Smooth muscle cell (in vitro differentiated cells): Measurements from ENCODE around the gene REEP6. TPM values are rescaled to one million over a fixed set of nuclear protein-coding genes. Genes with fewer than 3 reads are reported as not detected.
A peak's percentile ranks its signal among the peaks of the same experiment; 100 is the strongest.

Source experiments
- DNase-seq: peaks from one replicate; lab custom pipeline; 2025; ENCODE audit not compliant: unreplicated experiment; lab: John Stamatoyannopoulos, UW
- H2AFZ ChIP-seq: fragments of 200-600 bp; sonication (generic); 2 replicates; pipeline ENCODE4 v1.6.0; 2016; ENCODE audit warnings: antibody characterized with exemption, low read depth, mild to moderate bottlenecking
- H3F3A ChIP-seq: fragments of 200-600 bp; sonication (generic); 2 replicates; pipeline ENCODE4 v1.6.0; 2017; ENCODE audit warnings: antibody characterized with exemption, low read depth
- H3K27ac ChIP-seq: fragments of 200-600 bp; sonication (generic); 2 replicates; pipeline ENCODE4 v1.5.1; 2016; ENCODE audit warnings: low read depth, mild to moderate bottlenecking
- H3K27me3 ChIP-seq: fragments of 200-600 bp; sonication (generic); 2 replicates; pipeline ENCODE4 v1.6.1; 2016; ENCODE audit warnings: low read depth, mild to moderate bottlenecking
- H3K36me3 ChIP-seq: fragments of 200-600 bp; sonication (generic); 2 replicates; pipeline ENCODE4 v1.5.1; 2016; ENCODE audit warnings: low read depth
- H3K4me1 ChIP-seq: fragments of 200-600 bp; sonication (generic); 2 replicates; pipeline ENCODE4 v1.5.1; 2016; ENCODE audit warnings: low read depth
- H3K4me2 ChIP-seq: fragments of 200-600 bp; sonication (generic); 2 replicates; pipeline ENCODE4 v1.6.0; 2016; ENCODE audit warnings: mild to moderate bottlenecking
- H3K4me3 ChIP-seq: fragments of 200-600 bp; sonication (generic); 2 replicates; pipeline ENCODE4 v1.5.1; 2016; ENCODE audit warnings: mild to moderate bottlenecking
- H3K79me2 ChIP-seq: fragments of 200-600 bp; sonication (generic); 2 replicates; pipeline ENCODE4 v1.6.0; 2016; ENCODE audit warnings: low read depth, mild to moderate bottlenecking
- H3K9ac ChIP-seq: fragments of 200-600 bp; sonication (generic); 2 replicates; pipeline ENCODE4 v1.6.0; 2016; ENCODE audit warnings: low read depth
- H3K9me3 ChIP-seq: fragments of 200-600 bp; sonication (generic); replicated peaks from 2 replicates; pipeline ENCODE4 v1.5.1; 2016; ENCODE audit warnings: low read depth
- H4K20me1 ChIP-seq: fragments of 200-600 bp; sonication (generic); 2 replicates; pipeline ENCODE4 v1.6.0; 2016; ENCODE audit warnings: low read depth
- CTCF ChIP-seq: fragments of 200-600 bp; sonication (generic); IDR thresholded peaks from 2 replicates; pipeline ENCODE4 v1.5.1; 2017; ENCODE audit warnings: borderline replicate concordance, mild to moderate bottlenecking, antibody characterized with exemption; ENCODE audit not compliant: insufficient read depth, poor library complexity, severe bottlenecking
- WGBS: methylation state at CpG from one replicate; pipeline ENCODE4 v1.1.7; 2016; ENCODE audit warnings: low lambda C conversion rate; 5-methylcytosine and 5-hydroxymethylcytosine counted together
- polyA plus RNA-seq: library from polyadenylated mRNA; unstranded; fragments of >200 nt; fragmentation: Nextera tagmentation; extraction: Ambion mirVana; gene quantifications from 2 replicates; pipeline ENCODE4 v1.2.1, GENCODE V29; 2016
- total RNA-seq: library from RNA; depleted of rRNA; stranded (reverse); fragments of >200 nt; gene quantifications from 2 replicates; pipeline ENCODE4 v1.2.3, GENCODE V29; 2014

Gene REEP6
- total and polyA plus RNA-seq, 2 experiments from 2014 or later: 7.0 to 15.1 TPM

GRCh38 chr19:1523412-1524286, 32.7 kb downstream of the REEP6 start, which contains the start of gene PLK5:
PLK5 (plus strand) TSS chr19:1524077; CDS start chr19:1526997, 2,920 bp downstream.
- Histone ChIP-seq H3K36me3 (no peaks in the 10 kb centered on the region), H3K27ac (no peak within 1 kb of the TSS), H3K27me3 (peaks cover 36% of the 10 kb centered on the region), H3K4me3 (peak within 1 kb of the TSS; percentile 29), H2AFZ (no peak within 1 kb of the TSS), H3F3A (no peaks in the 10 kb centered on the region), H3K4me1 (no peaks in the 10 kb centered on the region), H3K9ac (no peak within 1 kb of the TSS), H3K9me3 (no peaks in the 10 kb centered on the region), H3K79me2 (no peaks in the 10 kb centered on the region), H3K4me2 (peak within 1 kb of the TSS; percentile 76), H4K20me1 (no peaks in the 10 kb centered on the region)
- no peak for DNase-seq
- 35% methylated on average over 23 of the region's 92 CpGs for WGBS
- no peak for TF ChIP-seq CTCF

GRCh38 chr19:1524287-1524971, 33.4 kb downstream of the REEP6 start:
- H2AFZ ChIP-seq: no peak overlapping the region
- H3K9me3 ChIP-seq: no peaks in the 10 kb centered on the region
- no peaks in the 10 kb centered on the region for H3K4me1 ChIP-seq
- no peaks in the 10 kb centered on the region for H4K20me1 ChIP-seq
- peak overlapping the region; percentile 76 for H3K4me2 ChIP-seq
- peak overlapping the region; percentile 29 for H3K4me3 ChIP-seq
- no peaks in the 10 kb centered on the region for H3K79me2 ChIP-seq
- 26% methylated on average over 39 of the region's 49 CpGs for WGBS
- no peak for DNase-seq
- H3F3A ChIP-seq: no peaks in the 10 kb centered on the region
- H3K27me3 ChIP-seq: peaks cover 36% of the 10 kb centered on the region
- no peaks in the 10 kb centered on the region for H3K36me3 ChIP-seq
- H3K9ac ChIP-seq: no peak overlapping the region
- no peak for TF ChIP-seq CTCF
- no peak overlapping the region for H3K27ac ChIP-seq

GRCh38 chr19:1524972-1525325, 34.0 kb downstream of the REEP6 start:
- peaks cover 36% of the 10 kb centered on the region for H3K27me3 ChIP-seq
- H3K27ac ChIP-seq: no peak overlapping the region
- no peak for TF ChIP-seq CTCF
- WGBS: 73% methylated on average over 17 of the region's 17 CpGs
- H3K79me2 ChIP-seq: no peaks in the 10 kb centered on the region
- H3K4me2 ChIP-seq: no peak overlapping the region
- no peaks in the 10 kb centered on the region for H3F3A ChIP-seq
- no peak overlapping the region for H2AFZ ChIP-seq
- H4K20me1 ChIP-seq: no peaks in the 10 kb centered on the region
- no peaks in the 10 kb centered on the region for H3K36me3 ChIP-seq
- H3K9ac ChIP-seq: no peak overlapping the region
- H3K4me3 ChIP-seq: no peak overlapping the region
- H3K4me1 ChIP-seq: no peaks in the 10 kb centered on the region
- DNase-seq: no peak
- no peaks in the 10 kb centered on the region for H3K9me3 ChIP-seq
